ENCODE data around the gene NPBWR2. TPM values are rescaled to one million over a fixed set of nuclear protein-coding genes. Genes with fewer than 3 reads are reported as not detected.
"Not testable (repeated sequence)": the region's sequence is repeated elsewhere in the genome, so short reads cannot be mapped to it uniquely, and the experiment has no call there.

The NPBWR2 gene
- total RNA-seq, 4 donors from 2014 or later = not detected

- Histone ChIP-seq H3K27me3 (peaks cover 12% of the 10 kb centered on the region), H3K27ac (no peak overlapping the region), H3K36me3 (no peaks in the 10 kb centered on the region), H3K4me3 (no peak overlapping the region), H3K9me3 (no peaks in the 10 kb centered on the region), H3K4me1 (no peaks in the 10 kb centered on the region)
- in situ Hi-C loops (cut with MboI; ENCODE audit: low pct_ligation_motif_present in 1 of 4, low pct_unique_long_range_greater_than_20kb in 1 of 4, low sequenced_read_pairs in 3 of 4) = no loop called here
- no peak for TF ChIP-seq EP300 (IDR thresholded peaks at IDR 0.05; ENCODE audit: low read depth)
- TF ChIP-seq POLR2AphosphoS5 (IDR thresholded peaks at IDR 0.05) = no peak
- TF ChIP-seq POLR2A (IDR thresholded peaks at IDR 0.05) = no peak
- TF ChIP-seq CTCF (IDR thresholded peaks at IDR 0.05) = no peak
- no peak for DNase-seq
- 77 to 83% methylated on average over 20 to 32 of the region's 32 CpGs for WGBS, 2 donors (ENCODE audit: low coverage in 1 of 2)
- intact Hi-C loops (cut with DNase I; ENCODE audit: low total_unique reads) = no loop called here
These were observed 28.8 kb upstream of the NPBWR2 start for GRCh38 chr20:64136004-64136710.

- H3K36me3 ChIP-seq; in situ Hi-C loops (cut with MboI; ENCODE audit: low pct_ligation_motif_present in 1 of 4, low pct_unique_long_range_greater_than_20kb in 1 of 4, low sequenced_read_pairs in 3 of 4): not testable (repeated sequence)
These were observed 27.4 kb upstream of the NPBWR2 start for GRCh38 chr20:64134744-64135143.

GRCh38 chr20:64133951-64134407 is 26.6 kb upstream of the NPBWR2 start:
- no peak for TF ChIP-seq POLR2A (IDR thresholded peaks at IDR 0.05)
- no peak for TF ChIP-seq POLR2AphosphoS5 (IDR thresholded peaks at IDR 0.05)
- no peak for TF ChIP-seq EP300 (IDR thresholded peaks at IDR 0.05; ENCODE audit: low read depth)
- TF ChIP-seq CTCF (IDR thresholded peaks at IDR 0.05) = no peak
- in situ Hi-C loops (cut with MboI; ENCODE audit: low pct_ligation_motif_present in 1 of 4, low pct_unique_long_range_greater_than_20kb in 1 of 4, low sequenced_read_pairs in 3 of 4) (no loop called here), intact Hi-C loops (cut with DNase I; ENCODE audit: low total_unique reads) (no loop called here)
- 46% methylated on average over 8 of the region's 8 CpGs; no CpG with 5 or more reads in 1 of the 2 donors for WGBS, 2 donors (ENCODE audit: low coverage in 1 of 2)
- H3K4me3 ChIP-seq = no peak overlapping the region
- H3K27me3 ChIP-seq = peaks cover 12% of the 10 kb centered on the region
- no peaks in the 10 kb centered on the region for H3K4me1 ChIP-seq
- no peaks in the 10 kb centered on the region for H3K9me3 ChIP-seq
- H3K27ac ChIP-seq = no peak overlapping the region
- H3K36me3 ChIP-seq = no peaks in the 10 kb centered on the region
- DNase-seq = no peak

More at GRCh38 chr20:64134744-64135143, 27.4 kb upstream of the NPBWR2 start:
- intact Hi-C loops (cut with DNase I; ENCODE audit: low total_unique reads); H3K27me3 ChIP-seq; H3K27ac ChIP-seq; H3K4me3 ChIP-seq; H3K9me3 ChIP-seq; H3K4me1 ChIP-seq; DNase-seq: not testable (repeated sequence)
- 58 to 65% methylated on average over 13 to 20 of the region's 20 CpGs for whole genome bisulfite sequencing, 2 donors (ENCODE audit: low coverage in 1 of 2)

GRCh38 chr20:64131406-64131805 is 24.0 kb upstream of the NPBWR2 start:
- intact Hi-C loops (cut with DNase I; ENCODE audit: low total_unique reads) = no loop called here
- no peak for DNase-seq

More at GRCh38 chr20:64131406-64131805, 24.0 kb upstream of the NPBWR2 start:
- Histone ChIP-seq H3K27me3 (peaks cover 22% of the 10 kb centered on the region), H3K36me3 (no peaks in the 10 kb centered on the region), H3K4me3 (no peak overlapping the region), H3K4me1 (no peaks in the 10 kb centered on the region), H3K27ac (no peak overlapping the region), H3K9me3 (no peaks in the 10 kb centered on the region)
- TF ChIP-seq POLR2AphosphoS5 (IDR thresholded peaks at IDR 0.05) (no peak), POLR2A (IDR thresholded peaks at IDR 0.05) (no peak), CTCF (IDR thresholded peaks at IDR 0.05) (no peak), EP300 (IDR thresholded peaks at IDR 0.05; ENCODE audit: low read depth) (no peak)
- 72% methylated on average over 4 of the region's 4 CpGs; no CpG with 5 or more reads in 1 of the 2 donors for WGBS, 2 donors (ENCODE audit: low coverage in 1 of 2)
- in situ Hi-C loops (cut with MboI; ENCODE audit: low pct_ligation_motif_present in 1 of 4, low pct_unique_long_range_greater_than_20kb in 1 of 4, low sequenced_read_pairs in 3 of 4) = no loop called here

Data from transverse colon (tissue), 4 donors.